Measurements from ENCODE around the gene IGFBP6.
"Not testable (repeated sequence)": the region's sequence is repeated elsewhere in the genome, so short reads cannot be mapped to it uniquely, and the experiment has no call there.

Gene IGFBP6

GRCh38 chr12:53093777-53094393, 3.6 kb upstream of the IGFBP6 start:
- ATAC-seq, result no peak
- TF ChIP-seq ESRRG (CRISPR knock-in tag; IDR thresholded peaks at IDR 0.05) (no peak), ZC3H10 (CRISPR knock-in tag; IDR thresholded peaks at IDR 0.05) (no peak), ZNF70 (CRISPR knock-in tag; IDR thresholded peaks at IDR 0.05) (no peak), ZNF8 (CRISPR knock-in tag; IDR thresholded peaks at IDR 0.05) (no peak), OSR1 (CRISPR knock-in tag; IDR thresholded peaks at IDR 0.05) (no peak), CSDC2 (CRISPR knock-in tag; IDR thresholded peaks at IDR 0.05) (no peak), ZNF565 (CRISPR knock-in tag; conservative IDR thresholded peaks at IDR 0.05; ENCODE audit: low read depth) (no peak), BACH2 (CRISPR knock-in tag; IDR thresholded peaks at IDR 0.05; ENCODE audit: borderline replicate concordance) (no peak), RARB (CRISPR knock-in tag; IDR thresholded peaks at IDR 0.05) (no peak)
- TF ChIP-seq, protein P1, sequence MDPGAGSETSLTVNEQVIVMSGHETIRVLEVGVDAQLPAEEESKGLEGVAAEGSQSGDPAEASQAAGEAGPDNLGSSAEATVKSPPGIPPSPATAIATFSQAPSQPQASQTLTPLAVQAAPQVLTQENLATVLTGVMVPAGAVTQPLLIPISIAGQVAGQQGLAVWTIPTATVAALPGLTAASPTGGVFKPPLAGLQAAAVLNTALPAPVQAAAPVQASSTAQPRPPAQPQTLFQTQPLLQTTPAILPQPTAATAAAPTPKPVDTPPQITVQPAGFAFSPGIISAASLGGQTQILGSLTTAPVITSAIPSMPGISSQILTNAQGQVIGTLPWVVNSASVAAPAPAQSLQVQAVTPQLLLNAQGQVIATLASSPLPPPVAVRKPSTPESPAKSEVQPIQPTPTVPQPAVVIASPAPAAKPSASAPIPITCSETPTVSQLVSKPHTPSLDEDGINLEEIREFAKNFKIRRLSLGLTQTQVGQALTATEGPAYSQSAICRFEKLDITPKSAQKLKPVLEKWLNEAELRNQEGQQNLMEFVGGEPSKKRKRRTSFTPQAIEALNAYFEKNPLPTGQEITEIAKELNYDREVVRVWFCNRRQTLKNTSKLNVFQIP (CRISPR knock-in tag; IDR thresholded peaks at IDR 0.05; ENCODE audit: borderline replicate concordance, low read depth), result no peak
- TF ChIP-seq, protein P2, sequence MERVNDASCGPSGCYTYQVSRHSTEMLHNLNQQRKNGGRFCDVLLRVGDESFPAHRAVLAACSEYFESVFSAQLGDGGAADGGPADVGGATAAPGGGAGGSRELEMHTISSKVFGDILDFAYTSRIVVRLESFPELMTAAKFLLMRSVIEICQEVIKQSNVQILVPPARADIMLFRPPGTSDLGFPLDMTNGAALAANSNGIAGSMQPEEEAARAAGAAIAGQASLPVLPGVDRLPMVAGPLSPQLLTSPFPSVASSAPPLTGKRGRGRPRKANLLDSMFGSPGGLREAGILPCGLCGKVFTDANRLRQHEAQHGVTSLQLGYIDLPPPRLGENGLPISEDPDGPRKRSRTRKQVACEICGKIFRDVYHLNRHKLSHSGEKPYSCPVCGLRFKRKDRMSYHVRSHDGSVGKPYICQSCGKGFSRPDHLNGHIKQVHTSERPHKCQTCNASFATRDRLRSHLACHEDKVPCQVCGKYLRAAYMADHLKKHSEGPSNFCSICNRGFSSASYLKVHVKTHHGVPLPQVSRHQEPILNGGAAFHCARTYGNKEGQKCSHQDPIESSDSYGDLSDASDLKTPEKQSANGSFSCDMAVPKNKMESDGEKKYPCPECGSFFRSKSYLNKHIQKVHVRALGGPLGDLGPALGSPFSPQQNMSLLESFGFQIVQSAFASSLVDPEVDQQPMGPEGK (CRISPR knock-in tag; IDR thresholded peaks at IDR 0.05; ENCODE audit: borderline replicate concordance), result no peak

DNA sequence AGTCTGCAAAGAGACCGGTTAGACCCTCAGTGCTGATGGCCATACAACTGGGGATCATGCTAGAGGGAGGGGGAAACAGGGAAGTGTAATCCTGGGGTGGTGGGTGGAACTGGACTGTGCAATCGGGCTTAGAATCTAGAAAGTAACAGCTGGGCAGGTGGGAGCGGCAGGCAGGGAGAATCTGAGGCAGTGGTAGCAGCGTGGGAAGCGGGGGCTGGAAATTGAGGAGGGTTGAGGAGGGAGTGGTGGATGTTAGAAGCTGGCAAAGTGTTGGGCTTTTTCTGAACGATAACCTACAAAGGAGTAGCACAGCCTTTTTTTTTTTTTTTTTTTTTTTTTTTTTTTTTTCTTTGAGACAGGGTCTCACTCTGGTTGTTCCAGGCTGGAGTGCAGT, 3.1 kb upstream of the IGFBP6 start:
- no peak for TF ChIP-seq ZFP3 (CRISPR knock-in tag; IDR thresholded peaks at IDR 0.05)
- no peak for TF ChIP-seq ISL1 (CRISPR knock-in tag; IDR thresholded peaks at IDR 0.05)
- TF ChIP-seq CREB5 (CRISPR knock-in tag; IDR thresholded peaks at IDR 0.05; ENCODE audit: low read depth), result no peak
- TF ChIP-seq OSR1 (CRISPR knock-in tag; IDR thresholded peaks at IDR 0.05), result no peak
- TF ChIP-seq ZNF70 (CRISPR knock-in tag; IDR thresholded peaks at IDR 0.05), result no peak
- no peak for TF ChIP-seq CSRNP3 (CRISPR knock-in tag; IDR thresholded peaks at IDR 0.05)
- TF ChIP-seq ZC3H10 (CRISPR knock-in tag; IDR thresholded peaks at IDR 0.05), result no peak
- no peak for TF ChIP-seq GLIS3 (CRISPR knock-in tag; IDR thresholded peaks at IDR 0.05)
- TF ChIP-seq TSHZ2 (CRISPR knock-in tag; IDR thresholded peaks at IDR 0.05), result no peak
- TF ChIP-seq ZNF8 (CRISPR knock-in tag; IDR thresholded peaks at IDR 0.05), result no peak
- no peak for TF ChIP-seq BACH2 (CRISPR knock-in tag; IDR thresholded peaks at IDR 0.05; ENCODE audit: borderline replicate concordance)
- TF ChIP-seq, protein P2 (CRISPR knock-in tag; IDR thresholded peaks at IDR 0.05; ENCODE audit: borderline replicate concordance), result no peak
- TF ChIP-seq ZNF565 (CRISPR knock-in tag; conservative IDR thresholded peaks at IDR 0.05; ENCODE audit: low read depth), result no peak
- no peak for TF ChIP-seq PPARA (CRISPR knock-in tag; IDR thresholded peaks at IDR 0.05; ENCODE audit: borderline replicate concordance)
- no peak for TF ChIP-seq TOX (CRISPR knock-in tag; IDR thresholded peaks at IDR 0.05; ENCODE audit: borderline replicate concordance)
- TF ChIP-seq RARB (CRISPR knock-in tag; IDR thresholded peaks at IDR 0.05), result no peak
- TF ChIP-seq ZFP30 (CRISPR knock-in tag; IDR thresholded peaks at IDR 0.05), result no peak
- TF ChIP-seq, protein P1 (CRISPR knock-in tag; IDR thresholded peaks at IDR 0.05; ENCODE audit: borderline replicate concordance, low read depth), result no peak
- ATAC-seq, result no peak

DNA sequence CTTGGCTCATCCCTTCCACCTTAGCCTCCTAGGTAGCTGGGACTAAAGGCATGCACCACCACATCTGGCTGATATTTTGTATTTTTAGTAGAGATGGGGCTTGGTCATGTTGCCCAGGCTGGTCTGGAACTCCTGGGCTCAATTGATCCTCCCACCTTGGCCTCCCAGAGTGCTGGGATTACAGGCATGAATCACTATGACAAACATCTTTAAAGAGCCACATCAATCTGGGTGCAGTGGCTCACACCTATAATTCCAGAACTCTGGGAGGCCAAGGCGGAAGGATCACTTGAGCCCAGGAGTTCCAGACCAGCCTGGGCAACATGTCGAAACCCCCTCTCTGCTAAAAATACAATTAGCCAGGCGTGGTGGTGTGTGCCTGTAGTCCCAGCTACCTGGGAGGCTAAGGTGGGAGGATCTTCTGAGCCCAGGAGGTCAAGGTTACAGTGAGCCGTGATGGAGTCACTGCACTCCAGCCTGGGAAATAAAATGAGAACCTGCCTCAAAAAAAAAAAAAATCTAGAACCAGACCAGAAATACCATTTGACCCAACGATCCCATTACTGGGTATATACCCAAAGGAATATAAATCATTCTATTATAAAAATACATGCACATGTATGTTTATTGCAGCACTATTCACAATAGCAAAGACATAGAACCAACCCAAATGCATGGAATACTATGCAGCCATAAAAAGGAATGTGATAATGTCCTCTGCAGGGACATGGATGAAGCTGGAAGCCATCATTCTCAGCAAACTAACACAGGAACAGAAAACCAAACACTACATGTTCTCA, 2.5 kb upstream of the IGFBP6 start:
- not testable (repeated sequence) for ATAC-seq

GRCh38 chr12:53095596-53095895, 1.9 kb upstream of the IGFBP6 start:
- not testable (repeated sequence) for ATAC-seq
